Upper lobe of left lung (tissue), 4 donors: ENCODE measurements around the gene EPS15.

Experiments used
- CTCF ChIP-seq, 6 experiments: fragments of 450-650 bp in 4 of 6; fragments of 200-600 bp in 2 of 6; sonication (generic) in 2 of 6; IDR thresholded peaks; one replicate each; pipeline ENCODE4 v1.5.1; 2016 to 2019; ENCODE audit warnings: antibody characterized with exemption in 6 of 6
- POLR2A ChIP-seq, 4 donors: fragments of 450-650 bp; IDR thresholded peaks; one replicate each; pipeline ENCODE4 v1.5.1; 2016 to 2017; ENCODE audit warnings: antibody characterized with exemption in 4 of 4, mild to moderate bottlenecking in 2 of 4
- POLR2AphosphoS5 ChIP-seq, 2 donors: sonication (generic); formaldehyde crosslinking; IDR thresholded peaks; one replicate each; pipeline ENCODE4 v1.5.1; 2017; ENCODE audit warnings: antibody characterized with exemption in 2 of 2

GRCh38 chr1:51342591-51343206 is 176.4 kb downstream of the EPS15 start:
- TF ChIP-seq CTCF (IDR thresholded peaks at IDR 0.05) (no peak), POLR2AphosphoS5 (IDR thresholded peaks at IDR 0.05) (no peak), POLR2A (IDR thresholded peaks at IDR 0.05) (no peak)
